ENCODE results near the gene MTARC2.

- TF ChIP-seq CTCF (IDR thresholded peaks at IDR 0.05) (no peak), POLR2A (IDR thresholded peaks at IDR 0.05) (no peak)
Observed at GRCh38 chr1:220807726-220808125, 59.6 kb downstream of the MTARC2 start.
